Activated naive CD8-positive, alpha-beta T cell treated with anti-CD3 and anti-CD28 coated beads, Interleukin-2, amount 50 U/mL, for 16 hours (primary cell): ENCODE measurements around the gene RUFY2.
"Not testable (repeated sequence)": the region's sequence is repeated elsewhere in the genome, so short reads cannot be mapped to it uniquely, and the experiment has no call there.

Source experiments
- DNase-seq: peaks from one replicate; pipeline ENCODE4 v3.0.0-alpha.2; 2020; ENCODE audit warnings: low read depth, low spot score

The RUFY2 gene

DNA sequence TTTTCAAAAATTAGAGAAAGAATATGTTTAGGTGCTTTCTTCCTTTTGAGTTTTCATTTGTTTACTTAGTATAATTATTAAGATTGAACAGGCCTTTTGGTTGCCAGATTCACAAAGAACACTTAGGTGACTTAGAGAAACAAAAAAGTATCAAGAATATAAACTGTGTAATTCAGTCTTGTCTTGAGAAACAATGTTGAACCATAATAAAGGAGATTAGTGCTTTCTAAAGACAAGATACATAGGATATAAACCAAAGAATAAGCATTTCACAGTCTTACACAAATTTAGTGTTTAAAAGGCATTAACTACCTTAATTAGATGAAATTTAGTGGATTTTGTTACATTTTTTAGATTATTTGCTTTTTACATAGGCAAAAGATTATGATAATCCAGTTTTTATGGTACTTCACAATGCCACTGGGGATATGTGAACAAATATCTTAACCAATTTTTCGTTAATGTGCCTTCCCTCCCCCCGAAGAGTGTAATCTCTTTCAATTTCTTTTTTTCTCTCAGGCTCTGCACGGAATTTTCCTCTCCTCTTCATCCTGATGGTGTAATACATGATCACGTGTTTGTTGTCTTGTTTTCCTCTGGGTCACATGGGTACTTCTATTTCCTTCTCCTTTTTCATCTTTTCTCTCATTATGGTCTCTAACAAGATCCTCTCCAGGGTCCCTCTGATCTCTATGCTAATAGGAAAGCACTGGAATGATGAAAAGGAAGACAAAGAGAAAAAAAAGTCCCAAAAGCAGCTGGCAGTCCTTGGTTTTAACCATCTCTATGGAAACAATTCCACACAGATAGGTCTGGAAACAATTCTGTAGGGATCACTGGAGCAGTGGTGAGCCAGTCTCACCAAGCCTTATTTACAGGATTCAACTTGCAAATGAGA is 78.9 kb downstream of the RUFY2 start:
- DNase-seq = no peak

DNA sequence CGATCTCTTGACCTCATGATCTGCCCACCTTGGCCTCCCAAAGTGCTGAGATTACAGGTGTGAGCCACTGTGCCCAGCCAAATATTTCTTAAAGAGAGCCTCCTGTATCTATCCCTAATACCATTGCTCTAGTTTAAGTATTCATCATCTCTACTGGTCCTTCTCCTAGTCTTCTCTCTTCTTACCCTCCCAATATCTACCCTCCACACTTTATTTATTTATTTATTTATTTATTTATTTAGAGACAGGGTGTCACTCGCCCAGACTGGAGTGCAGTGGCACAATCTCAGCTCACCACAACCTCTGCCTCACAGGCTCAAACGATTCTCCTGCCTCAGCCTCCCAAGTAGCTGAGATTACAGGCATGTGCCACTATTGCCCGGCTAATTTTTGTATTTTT is 82.7 kb downstream of the RUFY2 start:
- DNase-seq = not testable (repeated sequence)

DNA sequence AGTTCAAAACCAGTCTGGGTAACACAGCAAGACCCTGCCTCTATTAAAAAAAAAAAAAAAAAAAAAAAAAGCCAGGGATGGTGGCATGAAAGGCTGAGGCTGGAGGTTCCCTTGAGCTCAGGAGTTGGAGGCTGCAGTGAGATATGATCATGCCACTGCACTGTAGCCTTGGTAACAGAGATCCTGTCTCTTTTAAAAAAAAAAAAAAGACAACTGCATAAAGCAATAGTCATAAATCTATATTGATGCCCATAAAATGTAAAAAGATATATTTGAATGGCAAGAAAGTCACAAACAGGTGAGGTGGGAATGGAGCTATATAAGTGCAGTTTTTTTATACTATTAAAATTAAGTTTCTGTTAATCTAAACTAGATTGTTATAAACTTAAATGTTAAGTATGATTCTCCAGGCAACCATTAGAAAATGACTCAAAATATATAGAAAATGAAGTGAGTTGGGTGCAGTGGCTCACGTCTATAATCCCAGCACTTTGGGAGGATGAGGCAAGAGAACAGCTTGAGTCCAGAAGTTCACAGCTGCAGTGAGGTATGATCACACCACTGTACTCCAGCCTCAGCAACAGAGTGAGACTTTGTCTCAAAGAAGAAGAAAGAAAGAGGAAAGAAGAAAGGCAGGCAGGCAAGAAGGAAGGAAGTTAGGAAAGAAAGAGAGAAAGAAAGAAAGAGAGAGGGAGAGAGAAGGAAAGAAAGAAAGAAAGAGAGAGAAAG is 88.6 kb downstream of the RUFY2 start:
- DNase-seq = no peak

DNA sequence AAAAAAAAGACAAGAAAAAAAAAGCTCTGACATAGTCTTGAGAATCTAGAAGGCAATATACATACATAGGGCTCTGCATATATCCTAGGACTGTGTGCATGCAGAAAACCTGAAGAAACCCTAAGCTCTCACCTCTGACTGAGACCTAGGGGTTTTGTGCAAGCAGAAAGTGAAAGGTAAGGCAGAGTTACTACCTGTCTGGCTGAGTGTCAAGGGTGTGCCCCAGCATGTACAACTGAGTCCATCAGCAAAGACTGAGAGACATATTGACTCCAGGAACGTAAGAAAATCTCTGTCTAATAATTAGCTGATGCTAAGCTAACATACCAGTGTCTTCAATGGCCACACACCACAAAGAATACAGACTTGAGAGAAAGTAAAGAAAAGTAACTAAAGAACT is 91.5 kb downstream of the RUFY2 start:
- no peak for DNase-seq

DNA sequence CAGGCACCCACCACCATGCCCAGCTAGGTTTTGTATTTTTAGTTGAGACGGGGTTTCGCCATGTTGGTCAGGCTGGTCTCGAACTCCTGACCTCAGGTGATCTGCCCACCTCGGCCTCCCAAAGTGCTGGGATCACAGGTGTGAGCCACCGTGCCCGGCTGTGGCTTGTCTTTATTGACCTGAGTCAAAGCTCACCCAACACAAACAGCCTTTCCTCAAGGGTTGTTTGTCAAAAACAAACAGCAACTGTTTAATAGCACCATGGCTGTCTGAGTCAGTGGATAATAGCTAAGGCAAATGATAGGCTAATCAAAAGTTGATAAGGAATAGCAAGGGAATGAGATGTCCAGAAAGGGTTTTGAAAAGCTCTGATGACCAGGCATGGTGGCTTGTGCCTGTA is 92.1 kb downstream of the RUFY2 start:
- DNase-seq = not testable (repeated sequence)

DNA sequence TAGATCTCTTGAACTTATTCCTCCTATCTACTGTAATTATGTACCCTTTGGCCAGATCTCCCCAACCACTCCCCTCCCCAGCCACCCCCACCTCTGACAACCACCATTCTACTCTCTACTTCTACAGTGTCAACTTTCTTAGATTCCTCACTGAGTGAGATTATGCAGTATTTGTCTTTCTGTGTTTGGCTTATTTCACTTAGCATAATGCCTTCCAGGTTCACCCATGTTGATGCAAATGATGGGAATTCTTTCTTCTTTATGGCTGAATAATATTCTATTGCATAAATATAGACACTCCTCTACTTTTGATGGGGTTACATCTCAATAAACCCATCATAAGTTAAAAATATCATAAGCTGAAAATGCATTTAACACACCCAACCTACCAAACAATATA is 96.5 kb downstream of the RUFY2 start:
- DNase-seq = no peak

DNA sequence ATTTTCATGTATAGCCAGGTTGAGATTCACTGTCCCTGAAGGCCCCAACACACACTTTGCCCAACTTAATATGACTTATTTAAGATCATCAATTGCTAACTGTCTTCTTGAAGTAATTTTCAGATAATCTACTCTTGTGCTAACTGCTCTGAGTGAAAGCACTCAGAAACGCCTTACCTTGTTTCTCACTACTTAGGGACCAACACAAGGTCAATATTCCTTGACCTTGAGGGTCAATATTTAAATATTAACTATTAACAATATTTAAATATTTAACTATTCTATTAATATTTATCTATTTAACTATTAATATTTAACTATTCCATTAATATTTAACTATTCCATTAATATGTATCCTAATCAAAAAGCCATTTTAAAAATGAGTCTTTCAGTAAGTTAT is 101.2 kb downstream of the RUFY2 start:
- no peak for DNase-seq

DNA sequence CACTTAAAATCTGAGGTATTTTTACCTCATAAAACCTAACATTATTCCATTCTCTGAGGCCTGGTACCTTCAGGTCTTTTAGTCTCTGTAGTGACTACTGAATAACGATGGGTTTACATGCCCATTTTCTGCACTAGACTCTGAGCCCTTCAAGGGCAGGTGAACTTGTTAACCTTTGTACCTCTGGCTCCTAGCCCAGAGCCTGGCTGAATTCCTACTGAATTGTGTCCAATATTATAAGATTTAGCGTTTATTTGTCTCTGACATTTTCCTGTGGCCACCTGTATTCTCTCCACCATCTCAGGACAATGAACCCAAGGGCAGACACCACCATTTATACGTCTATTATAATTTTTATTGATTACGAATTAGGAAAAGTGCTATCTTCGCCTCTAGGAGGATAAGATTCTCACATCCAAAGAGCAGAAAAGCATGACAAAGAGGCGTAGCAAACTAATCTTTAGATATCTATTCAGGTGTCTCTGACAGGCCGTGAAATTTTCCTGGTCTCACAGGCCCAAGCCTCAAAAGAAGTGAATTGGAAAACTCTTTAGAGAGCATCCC is 103.1 kb downstream of the RUFY2 start:
- no peak for DNase-seq

DNA sequence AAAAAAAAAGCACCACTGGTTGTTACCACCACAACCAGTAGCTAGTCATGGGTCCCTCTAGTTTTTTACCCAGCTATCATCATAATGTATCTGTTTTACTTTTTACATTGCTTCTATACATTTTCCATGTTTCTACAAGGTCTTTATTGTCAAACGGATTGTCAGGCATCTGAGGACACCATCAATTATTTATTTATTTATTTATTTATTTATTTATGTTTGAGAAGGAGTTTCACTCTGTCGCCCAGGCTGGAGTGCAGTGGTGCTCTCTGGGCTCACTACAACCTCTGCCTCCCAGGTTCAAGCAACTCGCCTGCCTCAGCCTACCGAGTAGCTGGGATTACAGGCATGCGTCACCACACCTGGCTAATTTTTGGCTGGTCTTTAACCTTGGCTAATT is 104.2 kb downstream of the RUFY2 start:
- no peak for DNase-seq

DNA sequence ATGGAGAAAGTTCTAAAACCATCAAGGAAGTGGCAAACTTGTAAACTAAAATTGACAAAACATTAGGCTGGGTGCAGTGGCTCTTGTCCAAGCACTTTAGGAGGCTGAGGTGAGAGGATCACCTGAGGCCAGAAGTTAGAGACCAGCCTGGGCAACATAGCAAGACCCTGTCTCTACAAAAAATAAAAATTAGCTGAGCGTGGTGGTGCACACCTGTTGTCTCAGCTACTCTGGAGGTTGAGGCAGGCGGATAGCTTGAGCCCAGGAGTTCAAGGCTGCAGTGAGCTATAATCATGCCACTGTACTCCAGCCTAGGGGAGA is 104.6 kb downstream of the RUFY2 start:
- DNase-seq = no peak

DNA sequence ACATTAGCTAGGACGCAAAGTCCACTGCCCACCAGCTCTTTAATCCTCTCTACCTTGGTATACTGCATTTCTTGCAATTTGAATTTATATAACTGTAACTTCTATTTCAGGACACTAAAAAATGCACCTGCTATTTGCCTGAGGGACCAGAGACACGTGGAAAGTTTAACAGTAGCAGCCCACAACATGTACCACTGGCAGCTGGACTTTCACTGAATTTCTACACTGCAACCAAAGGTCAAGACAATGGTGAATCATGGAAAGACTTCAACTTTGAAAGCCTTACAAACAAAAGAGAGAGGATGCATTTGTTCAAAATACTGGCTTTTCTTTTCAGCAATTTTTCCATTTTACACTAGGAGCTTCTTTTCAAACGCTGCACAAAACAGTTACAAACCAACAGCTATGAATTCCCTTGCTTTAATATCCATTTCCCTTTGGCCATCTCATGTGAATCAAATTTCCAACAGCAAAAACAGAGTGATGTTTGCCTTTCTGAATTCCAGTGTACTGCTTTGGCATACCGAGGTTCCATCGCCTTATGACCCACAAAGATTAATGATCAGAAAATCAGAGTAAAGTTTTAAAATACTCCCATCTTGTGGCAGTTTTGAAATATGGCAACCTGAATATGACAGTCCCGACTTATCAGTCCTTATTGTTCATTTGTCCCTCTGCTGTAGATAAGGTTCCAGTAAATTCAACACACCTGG is 105.1 kb downstream of the RUFY2 start:
- DNase-seq = no peak

DNA sequence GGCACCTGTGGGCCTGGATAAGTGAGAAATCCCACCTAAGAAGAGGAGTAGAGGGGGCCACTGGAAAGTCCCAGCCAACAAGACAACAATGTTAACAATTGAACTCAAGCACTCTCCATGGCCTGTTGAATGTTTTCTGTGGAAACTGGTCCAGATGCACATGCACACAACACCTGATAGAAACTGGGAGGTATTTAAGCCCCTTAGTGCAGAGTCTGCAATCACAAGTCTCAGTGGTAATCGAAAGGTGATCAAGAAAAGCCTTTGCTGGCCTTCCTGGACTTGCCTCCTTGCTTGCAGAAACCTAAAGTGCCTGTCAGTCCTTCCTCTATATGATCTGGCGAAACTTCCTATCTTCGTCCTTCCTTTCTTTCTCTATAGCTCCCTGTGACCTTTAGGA is 105.8 kb downstream of the RUFY2 start:
- DNase-seq = no peak

DNA sequence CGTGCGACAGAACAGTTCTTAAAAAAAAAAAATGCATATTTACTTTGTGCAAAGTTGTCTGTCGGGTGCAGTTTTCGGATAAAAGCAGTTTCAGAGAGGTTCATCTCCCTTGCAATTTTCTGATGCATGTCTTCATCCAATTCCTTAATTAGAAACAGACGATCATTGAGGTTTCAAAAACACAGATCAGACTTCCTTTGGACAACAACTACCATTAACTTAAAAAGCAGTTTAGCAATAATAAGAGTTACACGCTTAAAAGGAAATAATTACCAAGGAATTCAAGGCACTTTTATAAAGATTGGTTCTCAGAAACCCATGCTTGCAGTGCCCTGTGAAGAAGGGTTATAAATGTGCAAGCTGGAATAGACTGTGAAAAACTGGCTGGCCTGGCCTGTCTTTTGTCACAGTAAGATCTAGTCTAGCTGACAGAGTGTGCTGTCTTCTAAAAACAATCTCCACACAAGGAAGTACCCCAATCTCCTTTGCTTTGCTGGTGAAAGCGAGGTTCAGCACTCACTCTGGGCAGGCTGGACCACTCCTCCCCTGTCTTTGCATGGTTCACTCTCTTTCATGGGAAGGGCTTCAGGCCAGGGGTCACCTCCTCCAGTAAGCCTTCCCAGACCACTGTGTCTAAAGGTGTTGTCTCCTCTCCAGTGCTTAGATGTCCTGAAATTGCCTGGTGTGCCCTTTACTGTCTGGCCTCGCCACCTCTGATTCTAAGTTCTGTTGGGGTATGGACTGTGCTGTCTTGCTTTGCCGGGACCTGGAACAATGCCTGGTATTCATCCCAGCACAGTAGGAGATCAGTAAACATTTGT is 110.0 kb downstream of the RUFY2 start:
- DNase-seq = no peak
